GM21515 (cell line): Measurements from ENCODE around the gene OR10K2.

Source experiments
- ATAC-seq: cut with Tn5 transposase; IDR thresholded peaks from one replicate; pipeline ENCODE4 v1.9.1; 2021; ENCODE audit not compliant: unreplicated experiment

OR10K2 gene

GRCh38 chr1:158371188-158371953 lies 54.7 kb downstream of the OR10K2 start:
- ATAC-seq: peak; percentile 95
